Stomach (tissue), 4 donors: Measurements from ENCODE around the gene RHAG.

Experiments
- POLR2AphosphoS5 ChIP-seq, 3 donors: sonication (generic); formaldehyde crosslinking; IDR thresholded peaks; one replicate each; pipeline ENCODE4 v1.6.1; 2016; ENCODE audit warnings: antibody characterized with exemption in 3 of 3
- TF ChIP-seq, protein P1 (sequence below), 7 experiments: fragments of 450-650 bp in 4 of 7; fragments of 200-600 bp in 3 of 7; sonication (generic) in 3 of 7; IDR thresholded peaks; one replicate each; pipeline ENCODE4 v1.5.1; 2016 to 2019; ENCODE audit warnings: antibody characterized with exemption in 7 of 7, control low read depth in 2 of 7, mild to moderate bottlenecking in 1 of 7

DNA sequence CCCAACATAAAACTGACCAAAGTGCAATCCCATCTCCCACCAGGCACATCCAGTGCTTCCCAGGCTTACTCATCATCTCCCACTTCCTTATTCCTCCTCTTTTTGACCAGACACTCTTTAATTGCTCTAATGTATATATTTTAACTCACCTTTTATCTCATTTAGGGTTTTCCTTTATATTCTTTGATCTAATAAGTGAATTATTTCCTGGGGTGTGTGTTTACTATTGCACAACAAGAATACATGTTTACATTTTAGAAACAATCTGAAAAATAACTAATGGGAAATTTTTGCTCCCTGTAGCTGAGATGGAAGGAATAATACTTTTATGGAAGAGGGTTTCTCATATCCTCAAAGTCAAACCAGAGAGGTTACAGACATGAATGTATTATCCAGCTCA lies 18.4 kb downstream of the RHAG start:
- TF ChIP-seq, protein P1, sequence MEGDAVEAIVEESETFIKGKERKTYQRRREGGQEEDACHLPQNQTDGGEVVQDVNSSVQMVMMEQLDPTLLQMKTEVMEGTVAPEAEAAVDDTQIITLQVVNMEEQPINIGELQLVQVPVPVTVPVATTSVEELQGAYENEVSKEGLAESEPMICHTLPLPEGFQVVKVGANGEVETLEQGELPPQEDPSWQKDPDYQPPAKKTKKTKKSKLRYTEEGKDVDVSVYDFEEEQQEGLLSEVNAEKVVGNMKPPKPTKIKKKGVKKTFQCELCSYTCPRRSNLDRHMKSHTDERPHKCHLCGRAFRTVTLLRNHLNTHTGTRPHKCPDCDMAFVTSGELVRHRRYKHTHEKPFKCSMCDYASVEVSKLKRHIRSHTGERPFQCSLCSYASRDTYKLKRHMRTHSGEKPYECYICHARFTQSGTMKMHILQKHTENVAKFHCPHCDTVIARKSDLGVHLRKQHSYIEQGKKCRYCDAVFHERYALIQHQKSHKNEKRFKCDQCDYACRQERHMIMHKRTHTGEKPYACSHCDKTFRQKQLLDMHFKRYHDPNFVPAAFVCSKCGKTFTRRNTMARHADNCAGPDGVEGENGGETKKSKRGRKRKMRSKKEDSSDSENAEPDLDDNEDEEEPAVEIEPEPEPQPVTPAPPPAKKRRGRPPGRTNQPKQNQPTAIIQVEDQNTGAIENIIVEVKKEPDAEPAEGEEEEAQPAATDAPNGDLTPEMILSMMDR (IDR thresholded peaks at IDR 0.05), result no peak
- TF ChIP-seq POLR2AphosphoS5 (IDR thresholded peaks at IDR 0.05), result no peak
